Spleen (tissue), 11 donors: ENCODE results near the gene GAS7. TPM values are rescaled to one million over a fixed set of nuclear protein-coding genes. Genes with fewer than 3 reads are reported as not detected.

Source experiments
- DNase-seq: peaks from one replicate; pipeline ENCODE4 v3.0.0-alpha.2; 2020
- H3K27ac ChIP-seq, 8 donors: fragments of 200-600 bp; sonication (generic) in 7 of 8; 1 replicate in 4 of 8; 2 replicates in 4 of 8; pipeline versions ENCODE4 v1.5.0 to v1.8.0; 2016 to 2021; ENCODE audit warnings: inconsistent platforms in 4 of 8, mild to moderate bottlenecking in 4 of 8, moderate library complexity in 1 of 8
- H3K27me3 ChIP-seq, 7 donors: fragments of 200-600 bp; sonication (generic) in 6 of 7; replicated peaks in 1 of 7; 1 replicate in 4 of 7; 2 replicates in 3 of 7; pipeline versions ENCODE4 v1.5.0 to v1.8.0; 2016 to 2021; ENCODE audit warnings: inconsistent platforms in 3 of 7, mild to moderate bottlenecking in 1 of 7
- H3K36me3 ChIP-seq, 6 donors: fragments of 200-600 bp; sonication (generic) in 5 of 6; 1 replicate in 4 of 6; 2 replicates in 2 of 6; pipeline versions ENCODE4 v1.5.0 to v1.8.0; 2016 to 2021; ENCODE audit warnings: inconsistent platforms in 2 of 6
- H3K4me1 ChIP-seq, 6 donors: fragments of 200-600 bp; sonication (generic) in 5 of 6; 1 replicate in 3 of 6; 2 replicates in 3 of 6; pipeline versions ENCODE4 v1.5.0 to v1.8.0; 2016 to 2021; ENCODE audit warnings: inconsistent platforms in 3 of 6
- H3K4me3 ChIP-seq, 8 donors: fragments of 200-600 bp; sonication (generic) in 7 of 8; 1 replicate in 4 of 8; 2 replicates in 4 of 8; pipeline versions ENCODE4 v1.5.0 to v1.8.0; 2016 to 2021; ENCODE audit warnings: inconsistent platforms in 4 of 8, mild to moderate bottlenecking in 4 of 8, moderate library complexity in 2 of 8
- H3K9me3 ChIP-seq, 8 donors: fragments of 200-600 bp; sonication (generic) in 7 of 8; 1 replicate in 4 of 8; 2 replicates in 4 of 8; pipeline versions ENCODE4 v1.5.0 to v1.8.0; 2016 to 2021; ENCODE audit warnings: inconsistent platforms in 4 of 8
- CTCF ChIP-seq, 11 experiments: fragments of 200-600 bp in 7 of 11; fragments of 450-650 bp in 4 of 11; sonication (generic) in 4 of 11; IDR thresholded peaks in 8 of 11; conservative IDR thresholded peaks in 3 of 11; 1 replicate in 7 of 11; 2 replicates in 4 of 11; pipeline versions ENCODE4 v1.4.0 to v1.8.0; 2016 to 2021; ENCODE audit warnings: antibody characterized with exemption in 11 of 11, inconsistent platforms in 4 of 11, mild to moderate bottlenecking in 1 of 11
- POLR2A ChIP-seq, 3 donors: fragments of 450-650 bp; IDR thresholded peaks; one replicate each; pipeline ENCODE4 v1.5.1; 2017; ENCODE audit warnings: antibody characterized with exemption in 3 of 3, mild to moderate bottlenecking in 1 of 3
- POLR2AphosphoS5 ChIP-seq, 3 donors: sonication (generic); formaldehyde crosslinking; IDR thresholded peaks; one replicate each; pipeline ENCODE4 v1.5.1; 2017; ENCODE audit warnings: antibody characterized with exemption in 3 of 3
- whole genome bisulfite sequencing, 5 donors: extraction: QIAGEN DNeasy Blood & Tissue Kit in 3 of 5; methylation state at CpG; one replicate each; pipeline versions ENCODE4 v1.1.5 to v1.1.7; 2013 to 2018; 5-methylcytosine and 5-hydroxymethylcytosine counted together
- intact Hi-C: fragments of 100-400 bp; cut with DNase I; formaldehyde crosslinking; loops from one replicate; pipeline ENCODE4 v1.15.0; 2023; ENCODE audit warnings: low total_unique reads
- polyA plus RNA-seq, 3 donors: library from polyadenylated mRNA; stranded (reverse); fragments of 200-250 nt; gene quantifications; one replicate each; pipeline ENCODE4 v1.2.1, GENCODE V29; 2013
- total RNA-seq, 7 donors: library from RNA; depleted of rRNA in 3 of 7; stranded (reverse); fragments of >200 nt in 3 of 7; fragmentation: NEBNext Ultra II Directional in 4 of 7; extraction: Animal tissue kit (Norgen Biotek cat#: 25700) in 4 of 7; gene quantifications; one replicate each; pipeline versions ENCODE4 v1.1.0 to v1.2.1, GENCODE V29; 2016 to 2021
- donor health status: healthy with polysubstance abuse.
- donor health status: DM: no; HTN: no; CAD: no; lungs with moderate emphysema.
- donor health status: DM: no; HTN: no; CAD: no.
- donor health status: Bipolar disorder and iron deficiency.
- donor health status: healthy.
- donor health status: DM: no; HTN: no; CAD: no.
- donor health status: DM: yes; HTN: yes; CAD: no.

The GAS7 gene
- total and polyA plus RNA-seq, 10 donors: 4.1 to 127 (median 60.9) TPM

DNA sequence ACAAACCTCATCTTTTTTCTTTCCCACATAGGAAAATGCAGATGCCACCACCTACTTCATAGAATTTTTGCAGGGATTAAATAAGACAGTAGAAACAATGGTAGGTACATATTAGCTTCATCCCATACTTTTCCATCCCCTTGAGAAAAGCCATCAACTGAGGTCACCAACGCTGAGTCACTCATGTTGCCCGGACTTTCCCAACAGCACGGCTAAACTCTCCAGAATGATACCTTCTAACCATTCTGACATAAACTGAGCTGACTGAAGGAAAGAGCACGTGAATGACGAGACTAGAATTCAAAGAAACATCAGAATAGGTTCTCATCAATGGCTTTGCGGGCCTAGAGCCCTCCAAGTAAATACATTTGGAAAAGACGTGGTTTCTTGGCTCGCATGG is 147.3 kb downstream of the GAS7 start:
- H3K9me3 ChIP-seq: no peaks in the 10 kb centered on the region
- intact Hi-C loops: no loop called here
- H3K4me1 ChIP-seq: peaks cover 7 to 71% (median 35%) of the 10 kb centered on the region in 6 donors
- 71 to 85% (median 74%) methylated on average over 8 of the region's 8 CpGs for WGBS, 5 donors
- peak overlapping the region in 5 of 8 donors; percentile 26 to 70 (median 39) for H3K27ac ChIP-seq
- no peak for TF ChIP-seq CTCF (IDR thresholded peaks at IDR 0.05 in 8 of 11, conservative IDR thresholded peaks at IDR 0.05 in 3 of 11)
- no peak for TF ChIP-seq POLR2A (IDR thresholded peaks at IDR 0.05)
- TF ChIP-seq POLR2AphosphoS5 (IDR thresholded peaks at IDR 0.05): no peak
- no peaks in the 10 kb centered on the region for H3K27me3 ChIP-seq
- no peak overlapping the region for H3K4me3 ChIP-seq
- no peaks in the 10 kb centered on the region for H3K36me3 ChIP-seq
- peak; percentile 0 for DNase-seq

GRCh38 chr17:10050597-10051101 is 147.8 kb downstream of the GAS7 start:
- TF ChIP-seq POLR2AphosphoS5 (IDR thresholded peaks at IDR 0.05): peak in 1 of 3 donors; percentile 77
- no peak for TF ChIP-seq CTCF (IDR thresholded peaks at IDR 0.05 in 8 of 11, conservative IDR thresholded peaks at IDR 0.05 in 3 of 11)
- Histone ChIP-seq H3K27ac (peak overlapping the region in 5 of 8 donors; percentile 26 to 70 (median 39)), H3K36me3 (no peaks in the 10 kb centered on the region), H3K9me3 (no peaks in the 10 kb centered on the region), H3K27me3 (no peaks in the 10 kb centered on the region), H3K4me1 (peaks cover 7 to 76% (median 39%) of the 10 kb centered on the region in 6 donors), H3K4me3 (no peak overlapping the region)
- WGBS, 5 donors: 10 to 32% (median 13%) methylated on average over 3 of the region's 3 CpGs
- DNase-seq: no peak
- intact Hi-C loops: no loop called here

DNA sequence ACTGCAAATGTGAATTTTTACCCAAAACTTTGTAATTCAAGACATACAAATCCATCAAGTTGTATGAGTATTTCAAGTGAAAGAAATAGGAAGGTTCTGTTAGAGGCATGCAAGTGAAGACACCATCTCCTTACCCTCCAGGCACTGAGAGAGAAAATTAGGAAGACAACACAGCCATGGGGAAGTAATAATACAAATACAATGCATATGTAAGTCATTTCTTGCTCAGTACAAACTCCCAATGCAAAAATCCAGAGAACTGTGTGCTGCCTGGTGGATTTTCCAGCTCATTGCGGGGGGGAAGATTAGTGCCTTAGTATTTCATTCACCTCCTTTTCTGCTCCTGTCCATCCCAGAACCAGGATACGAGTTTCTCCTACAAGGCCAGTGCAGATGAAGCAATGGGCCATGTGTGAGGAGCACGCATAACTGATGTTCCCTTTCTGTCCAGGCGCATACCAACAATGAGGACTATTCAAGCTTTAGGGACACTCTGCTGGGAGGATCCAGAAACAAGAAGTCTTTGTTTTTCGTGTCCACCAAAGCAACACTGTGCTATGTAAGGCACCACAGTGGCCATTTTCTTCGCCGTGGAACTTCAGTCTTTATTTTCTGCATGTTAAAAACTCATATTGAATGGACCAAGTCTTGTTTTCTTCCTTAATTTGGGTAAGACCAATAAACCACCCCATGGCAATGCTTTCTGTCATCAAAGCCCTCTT is 149.6 kb downstream of the GAS7 start:
- peak overlapping the region in 3 of 8 donors; percentile 11 to 27 (median 20) for H3K27ac ChIP-seq
- no peak overlapping the region for H3K4me3 ChIP-seq
- TF ChIP-seq CTCF (IDR thresholded peaks at IDR 0.05 in 8 of 11, conservative IDR thresholded peaks at IDR 0.05 in 3 of 11) (no peak), POLR2AphosphoS5 (IDR thresholded peaks at IDR 0.05) (no peak), POLR2A (IDR thresholded peaks at IDR 0.05) (no peak)
- WGBS, 5 donors: 85 to 98% (median 90%) methylated on average over 7 of the region's 7 CpGs
- no peaks in the 10 kb centered on the region for H3K36me3 ChIP-seq
- H3K4me1 ChIP-seq: peaks cover 7 to 76% (median 39%) of the 10 kb centered on the region in 6 donors
- H3K9me3 ChIP-seq: no peaks in the 10 kb centered on the region
- DNase-seq: no peak
- no peaks in the 10 kb centered on the region for H3K27me3 ChIP-seq
- intact Hi-C loops: no loop called here
